ENCODE data around the gene ZNF592. TPM values are rescaled to one million over a fixed set of nuclear protein-coding genes. Genes with fewer than 3 reads are reported as not detected.

ZNF592 gene
- total RNA-seq, 4 donors from 2014 or later, result 23.5 to 41.1 (median 26.5) TPM

DNA sequence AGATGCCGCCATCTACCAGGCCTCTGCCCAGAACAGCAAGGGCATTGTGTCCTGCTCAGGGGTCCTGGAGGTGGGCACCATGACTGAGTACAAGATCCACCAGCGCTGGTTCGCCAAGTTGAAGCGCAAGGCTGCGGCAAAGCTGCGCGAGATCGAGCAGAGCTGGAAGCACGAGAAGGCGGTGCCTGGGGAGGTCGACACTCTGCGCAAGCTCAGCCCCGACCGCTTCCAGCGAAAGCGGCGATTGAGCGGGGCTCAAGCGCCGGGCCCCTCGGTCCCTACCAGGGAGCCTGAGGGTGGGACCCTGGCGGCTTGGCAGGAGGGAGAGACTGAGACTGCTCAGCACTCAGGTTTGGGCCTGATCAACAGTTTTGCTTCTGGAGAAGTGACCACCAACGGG lies 91.3 kb downstream of the ZNF592 start:
- no peak for TF ChIP-seq POLR2AphosphoS5 (IDR thresholded peaks at IDR 0.05)
- TF ChIP-seq EP300 (IDR thresholded peaks at IDR 0.05; ENCODE audit: low read depth), result no peak
- TF ChIP-seq POLR2A (IDR thresholded peaks at IDR 0.05), result no peak
- TF ChIP-seq, protein P1, sequence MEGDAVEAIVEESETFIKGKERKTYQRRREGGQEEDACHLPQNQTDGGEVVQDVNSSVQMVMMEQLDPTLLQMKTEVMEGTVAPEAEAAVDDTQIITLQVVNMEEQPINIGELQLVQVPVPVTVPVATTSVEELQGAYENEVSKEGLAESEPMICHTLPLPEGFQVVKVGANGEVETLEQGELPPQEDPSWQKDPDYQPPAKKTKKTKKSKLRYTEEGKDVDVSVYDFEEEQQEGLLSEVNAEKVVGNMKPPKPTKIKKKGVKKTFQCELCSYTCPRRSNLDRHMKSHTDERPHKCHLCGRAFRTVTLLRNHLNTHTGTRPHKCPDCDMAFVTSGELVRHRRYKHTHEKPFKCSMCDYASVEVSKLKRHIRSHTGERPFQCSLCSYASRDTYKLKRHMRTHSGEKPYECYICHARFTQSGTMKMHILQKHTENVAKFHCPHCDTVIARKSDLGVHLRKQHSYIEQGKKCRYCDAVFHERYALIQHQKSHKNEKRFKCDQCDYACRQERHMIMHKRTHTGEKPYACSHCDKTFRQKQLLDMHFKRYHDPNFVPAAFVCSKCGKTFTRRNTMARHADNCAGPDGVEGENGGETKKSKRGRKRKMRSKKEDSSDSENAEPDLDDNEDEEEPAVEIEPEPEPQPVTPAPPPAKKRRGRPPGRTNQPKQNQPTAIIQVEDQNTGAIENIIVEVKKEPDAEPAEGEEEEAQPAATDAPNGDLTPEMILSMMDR (IDR thresholded peaks at IDR 0.05), result no peak
- intact Hi-C loops (cut with DNase I; ENCODE audit: low total_unique reads) (loop anchor here (5.0 kb wide), 1 partner anchor 88 kb away; no protein-coding TSS in a partner anchor), in situ Hi-C loops (cut with MboI; ENCODE audit: low pct_ligation_motif_present in 1 of 4, low pct_unique_long_range_greater_than_20kb in 1 of 4, low sequenced_read_pairs in 3 of 4) (no loop called here)
- no peaks in the 10 kb centered on the region for H3K36me3 ChIP-seq
- peaks cover 14 to 16% (median 15%) of the 10 kb centered on the region in 4 donors for H3K4me1 ChIP-seq
- no peaks in the 10 kb centered on the region for H3K27me3 ChIP-seq
- WGBS, 2 donors (ENCODE audit: low coverage in 1 of 2), result 93 to 95% methylated on average over 3 to 23 of the region's 23 CpGs
- no peak for DNase-seq
- H3K4me3 ChIP-seq, result no peak overlapping the region
- no peaks in the 10 kb centered on the region for H3K9me3 ChIP-seq
- H3K27ac ChIP-seq, result peak overlapping the region; percentile 71 to 81 (median 76)

DNA sequence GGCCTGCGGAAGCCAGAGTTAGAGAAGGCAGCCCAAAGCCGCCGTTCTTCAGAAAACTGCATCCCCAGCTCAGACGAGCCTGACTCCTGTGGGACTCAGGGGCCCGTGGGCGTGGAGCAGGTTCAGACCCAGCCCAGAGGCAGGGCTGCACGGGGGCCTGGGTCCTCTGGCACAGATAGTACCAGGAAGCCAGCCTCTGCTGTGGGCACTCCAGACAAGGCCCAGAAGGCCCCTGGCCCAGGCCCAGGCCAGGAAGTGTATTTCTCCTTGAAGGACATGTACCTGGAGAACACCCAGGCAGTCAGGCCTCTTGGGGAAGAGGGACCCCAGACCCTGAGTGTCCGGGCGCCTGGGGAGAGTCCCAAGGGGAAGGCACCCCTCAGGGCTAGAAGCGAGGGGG lies 91.9 kb downstream of the ZNF592 start:
- in situ Hi-C loops (cut with MboI; ENCODE audit: low pct_ligation_motif_present in 1 of 4, low pct_unique_long_range_greater_than_20kb in 1 of 4, low sequenced_read_pairs in 3 of 4), result no loop called here
- Histone ChIP-seq H3K4me3 (no peak overlapping the region), H3K27me3 (no peaks in the 10 kb centered on the region), H3K4me1 (peaks cover 14 to 21% (median 18%) of the 10 kb centered on the region in 4 donors), H3K9me3 (no peaks in the 10 kb centered on the region), H3K27ac (peak overlapping the region; percentile 71 to 81 (median 76)), H3K36me3 (no peaks in the 10 kb centered on the region)
- TF ChIP-seq EP300 (IDR thresholded peaks at IDR 0.05; ENCODE audit: low read depth) (no peak), POLR2AphosphoS5 (IDR thresholded peaks at IDR 0.05) (no peak), POLR2A (IDR thresholded peaks at IDR 0.05) (no peak)
- TF ChIP-seq, protein P1 (IDR thresholded peaks at IDR 0.05), result no peak
- 86 to 100% methylated on average over 1 to 7 of the region's 10 CpGs for WGBS, 2 donors (ENCODE audit: low coverage in 1 of 2)
- no peak for DNase-seq
- intact Hi-C loops (cut with DNase I; ENCODE audit: low total_unique reads), result loop anchor here (5.0 kb wide), 1 partner anchor 87 kb away; no protein-coding TSS in a partner anchor

DNA sequence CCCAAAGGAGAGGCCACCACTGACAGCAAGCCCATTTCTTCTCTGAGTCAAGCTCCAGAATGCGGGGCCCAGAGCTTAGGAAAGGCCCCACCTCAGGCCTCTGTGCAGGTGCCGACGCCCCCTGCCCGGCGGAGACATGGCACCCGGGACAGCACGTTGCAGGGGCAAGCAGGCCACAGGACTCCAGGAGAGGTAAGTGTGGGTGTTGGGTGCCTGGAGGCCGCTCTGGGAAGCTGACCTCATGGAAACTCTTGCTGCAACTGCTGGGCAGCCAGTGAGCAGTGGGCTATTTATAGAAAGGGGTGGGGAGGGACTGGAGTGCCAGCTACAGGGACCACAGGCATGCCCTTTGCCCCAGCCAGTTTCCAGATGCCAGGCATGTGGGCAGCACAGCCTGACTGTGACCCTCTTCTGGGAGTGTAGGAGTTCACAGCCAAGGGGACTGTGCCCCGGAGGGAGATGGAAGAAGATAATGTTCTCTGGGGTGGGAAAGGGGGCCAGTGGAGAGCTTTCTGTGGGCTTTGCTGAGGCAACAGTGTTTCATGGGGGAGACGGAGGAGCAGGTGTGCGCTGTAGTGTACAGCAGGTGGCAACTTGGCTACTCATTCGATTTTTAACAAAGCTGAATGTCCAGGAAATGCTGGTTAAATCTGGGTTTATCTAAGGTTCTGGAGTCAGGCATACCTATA lies 92.5 kb downstream of the ZNF592 start:
- WGBS, 2 donors (ENCODE audit: low coverage in 1 of 2), result 67 to 72% methylated on average over 2 to 12 of the region's 12 CpGs
- no peaks in the 10 kb centered on the region for H3K9me3 ChIP-seq
- peaks cover 14 to 23% (median 19%) of the 10 kb centered on the region in 4 donors for H3K4me1 ChIP-seq
- peak overlapping the region; percentile 71 to 81 (median 76) for H3K27ac ChIP-seq
- in situ Hi-C loops (cut with MboI; ENCODE audit: low pct_ligation_motif_present in 1 of 4, low pct_unique_long_range_greater_than_20kb in 1 of 4, low sequenced_read_pairs in 3 of 4) (no loop called here), intact Hi-C loops (cut with DNase I; ENCODE audit: low total_unique reads) (loop anchor here (5.0 kb wide), 1 partner anchor 86 kb away; no protein-coding TSS in a partner anchor)
- peak; percentile 42 to 56 (median 47) for TF ChIP-seq POLR2AphosphoS5 (IDR thresholded peaks at IDR 0.05)
- no peak for TF ChIP-seq POLR2A (IDR thresholded peaks at IDR 0.05)
- peak; percentile 84 for TF ChIP-seq EP300 (IDR thresholded peaks at IDR 0.05; ENCODE audit: low read depth)
- no peaks in the 10 kb centered on the region for H3K27me3 ChIP-seq
- H3K4me3 ChIP-seq, result no peak overlapping the region
- peak; percentile 64 for DNase-seq
- no peaks in the 10 kb centered on the region for H3K36me3 ChIP-seq

DNA sequence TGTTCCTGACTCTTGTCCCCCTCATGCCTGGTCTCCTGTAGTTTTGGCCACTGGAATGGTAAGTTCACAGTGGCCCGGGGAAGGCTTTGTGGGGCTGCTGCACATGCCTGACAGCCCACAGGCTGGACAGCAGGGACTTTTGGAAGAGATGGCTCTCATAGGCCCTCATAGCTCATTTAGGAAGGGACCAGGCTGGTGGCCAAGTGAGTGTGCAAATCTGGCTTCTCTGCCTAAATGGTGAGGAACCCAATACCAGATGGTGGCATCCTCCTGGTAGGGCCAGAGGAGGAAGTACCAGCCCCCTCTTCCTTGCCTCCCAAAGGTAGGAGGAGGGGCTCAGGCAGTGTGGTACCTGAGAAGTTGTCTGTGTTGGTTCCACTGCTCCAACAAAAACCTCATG lies 94.4 kb downstream of the ZNF592 start:
- Histone ChIP-seq H3K36me3 (no peaks in the 10 kb centered on the region), H3K27me3 (no peaks in the 10 kb centered on the region), H3K27ac (no peak overlapping the region), H3K9me3 (no peaks in the 10 kb centered on the region), H3K4me1 (peaks cover 14 to 23% (median 19%) of the 10 kb centered on the region in 4 donors), H3K4me3 (no peak overlapping the region)
- TF ChIP-seq POLR2AphosphoS5 (IDR thresholded peaks at IDR 0.05) (no peak), POLR2A (IDR thresholded peaks at IDR 0.05) (no peak), EP300 (IDR thresholded peaks at IDR 0.05; ENCODE audit: low read depth) (no peak)
- TF ChIP-seq, protein P1 (IDR thresholded peaks at IDR 0.05), result no peak
- intact Hi-C loops (cut with DNase I; ENCODE audit: low total_unique reads) (loop anchor here (5.0 kb wide), 1 partner anchor 85 kb away; no protein-coding TSS in a partner anchor), in situ Hi-C loops (cut with MboI; ENCODE audit: low pct_ligation_motif_present in 1 of 4, low pct_unique_long_range_greater_than_20kb in 1 of 4, low sequenced_read_pairs in 3 of 4) (no loop called here)
- WGBS, 2 donors (ENCODE audit: low coverage in 1 of 2), result 100% methylated on average over 1 of the region's 1 CpG; no CpG with 5 or more reads in 1 of the 2 donors
- DNase-seq, result no peak

Data from transverse colon (tissue), 4 donors.